WTC11 (cell line): ENCODE measurements around the gene LHX2. TPM values are rescaled to one million over a fixed set of nuclear protein-coding genes. Genes with fewer than 3 reads are reported as not detected.

Experiments used
- ATAC-seq: fragments of 200-7000 bp; cut with Tn5 transposase; 2 replicates; pipeline ENCODE4 v1.10.0; 2021; ENCODE audit warnings: mild to moderate bottlenecking, moderate library complexity
- CTCF ChIA-PET: fragments of 300-600 bp; sonication (Branson Sonifier 250); formaldehyde crosslinking; loops from one replicate; lab custom pipeline; 2021; ENCODE audit warnings: antibody characterized with exemption; lab: Charles Lee
- POLR2A ChIA-PET: fragments of 350-600 bp; sonication (Branson Sonifier 250); formaldehyde crosslinking; loops from one replicate; lab custom pipeline; 2021; ENCODE audit warnings: antibody characterized with exemption; lab: Charles Lee
- DNase-seq: peaks from one replicate; pipeline ENCODE4 v3.0.0; 2021; ENCODE audit warnings: low spot score
- H3K27ac Mint-ChIP-seq: 2 replicates; pipeline ENCODE4 v1.8.0; 2021; ENCODE audit warnings: mixed read lengths
- H3K27me3 Mint-ChIP-seq: 2 replicates; pipeline ENCODE4 v1.8.0; 2021; ENCODE audit warnings: low read depth, mild to moderate bottlenecking, moderate library complexity, mixed read lengths
- H3K36me3 Mint-ChIP-seq: 2 replicates; pipeline ENCODE4 v1.8.0; 2021; ENCODE audit warnings: mixed read lengths
- H3K4me1 Mint-ChIP-seq: 2 replicates; pipeline ENCODE4 v1.8.0; 2022; ENCODE audit warnings: mixed read lengths
- H3K4me3 Mint-ChIP-seq: 2 replicates; pipeline ENCODE4 v1.8.0; 2021; ENCODE audit warnings: mild to moderate bottlenecking, moderate library complexity, mixed read lengths
- H3K9me3 Mint-ChIP-seq: 2 replicates; pipeline ENCODE4 v1.8.0; 2021; ENCODE audit warnings: mixed read lengths
- ATF2 ChIP-seq: sonication (generic); formaldehyde crosslinking; IDR thresholded peaks from 2 replicates; pipeline ENCODE4 v1.8.1; 2022; ENCODE audit warnings: low read depth, missing genetic modification reagents, borderline replicate concordance
- ATF6 ChIP-seq: sonication (generic); formaldehyde crosslinking; IDR thresholded peaks from 2 replicates; pipeline ENCODE4 v1.8.1; 2023; ENCODE audit warnings: mild to moderate bottlenecking, missing genetic modification reagents
- FOXJ3 ChIP-seq: sonication (generic); formaldehyde crosslinking; IDR thresholded peaks from 2 replicates; pipeline ENCODE4 v1.9.0; 2021; ENCODE audit warnings: missing genetic modification reagents, mild to moderate bottlenecking, borderline replicate concordance
- GABPB1 ChIP-seq: sonication (generic); formaldehyde crosslinking; IDR thresholded peaks from 2 replicates; pipeline ENCODE4 v1.8.1; 2023; ENCODE audit warnings: mild to moderate bottlenecking, missing genetic modification reagents
- KAT7 ChIP-seq: sonication (generic); formaldehyde crosslinking; IDR thresholded peaks from 2 replicates; pipeline ENCODE4 v1.8.1; 2023; ENCODE audit warnings: missing genetic modification reagents, mild to moderate bottlenecking, borderline replicate concordance
- MYBL2 ChIP-seq: sonication (generic); formaldehyde crosslinking; IDR thresholded peaks from 2 replicates; pipeline ENCODE4 v1.8.1; 2023; ENCODE audit warnings: mild to moderate bottlenecking, moderate library complexity, missing genetic modification reagents
- NR3C1 ChIP-seq: sonication (generic); formaldehyde crosslinking; conservative IDR thresholded peaks from 2 replicates; pipeline ENCODE4 v1.8.1; 2023; ENCODE audit warnings: low read depth, mild to moderate bottlenecking, missing genetic modification reagents
- SMAD4 ChIP-seq: sonication (generic); formaldehyde crosslinking; IDR thresholded peaks from 2 replicates; pipeline ENCODE4 v1.8.0; 2022; ENCODE audit warnings: mild to moderate bottlenecking, missing genetic modification reagents
- STAT6 ChIP-seq: sonication (generic); formaldehyde crosslinking; conservative IDR thresholded peaks from 2 replicates; pipeline ENCODE4 v1.8.1; 2023; ENCODE audit warnings: mild to moderate bottlenecking, low read depth, missing genetic modification reagents, moderate library complexity
- TEAD1 ChIP-seq: sonication (generic); formaldehyde crosslinking; IDR thresholded peaks from 2 replicates; pipeline ENCODE4 v1.8.0; 2022; ENCODE audit warnings: mild to moderate bottlenecking, missing genetic modification reagents
- USF1 ChIP-seq: sonication (generic); formaldehyde crosslinking; IDR thresholded peaks from 2 replicates; pipeline ENCODE4 v1.8.0; 2022; ENCODE audit warnings: mild to moderate bottlenecking, missing genetic modification reagents
- ZNF281 ChIP-seq: sonication (generic); formaldehyde crosslinking; IDR thresholded peaks from 2 replicates; pipeline ENCODE4 v1.8.0; 2023; ENCODE audit warnings: mild to moderate bottlenecking, missing genetic modification reagents
- total RNA-seq: library from RNA; stranded (reverse); gene quantifications from 3 replicates; pipeline ENCODE4 v1.2.3, GENCODE V29; 2021

The LHX2 gene
- total RNA-seq, 1 experiment from 2014 or later = 0.42 TPM

GRCh38 chr9:124042201-124042721, 30.7 kb downstream of the LHX2 start (continued):
- no peak for TF ChIP-seq KAT7 (CRISPR knock-in tag)

GRCh38 chr9:124044448-124044847, 32.9 kb downstream of the LHX2 start:
- Mint-ChIP-seq H3K4me3 (peak overlapping the region; percentile 36), H3K4me1 (peaks cover 10% of the 10 kb centered on the region; the same call in 1 of the 2 replicates)
- ATAC-seq = no peak
- CTCF ChIA-PET = interaction anchor here (0.7 kb wide), 1 partner anchor 276 kb away, joined by 3 read pairs; no protein-coding TSS in a partner anchor
- TF ChIP-seq ATF6 (CRISPR knock-in tag) (no peak), TEAD1 (CRISPR knock-in tag) (no peak), USF1 (no peak), SMAD4 (no peak), STAT6 (CRISPR knock-in tag) (no peak), FOXJ3 (CRISPR knock-in tag) (no peak), GABPB1 (CRISPR knock-in tag) (no peak), MYBL2 (CRISPR knock-in tag) (no peak), NR3C1 (CRISPR knock-in tag) (no peak), ATF2 (CRISPR knock-in tag) (no peak), ZNF281 (CRISPR knock-in tag) (no peak)
- TF ChIP-seq, all 79 proteins: peak for 0
- POLR2A ChIA-PET = no interaction called here
- Mint-ChIP-seq H3K36me3 (no peaks in the 10 kb centered on the region), H3K9me3 (no peaks in the 10 kb centered on the region), H3K27me3 (peaks cover 68% of the 10 kb centered on the region), H3K27ac (no peak overlapping the region)
- no peak for DNase-seq
